IPS DF 4.7 (cell line): Measurements from ENCODE around the gene COMMD1.
"Not testable (repeated sequence)": the region's sequence is repeated elsewhere in the genome, so short reads cannot be mapped to it uniquely, and the experiment has no call there.

Experiments
- DNase-seq: peaks from one replicate; pipeline ENCODE4 v3.0.0-alpha.2; 2013; ENCODE audit warnings: low spot score; ENCODE audit errors: extremely low read depth

Gene COMMD1

DNA sequence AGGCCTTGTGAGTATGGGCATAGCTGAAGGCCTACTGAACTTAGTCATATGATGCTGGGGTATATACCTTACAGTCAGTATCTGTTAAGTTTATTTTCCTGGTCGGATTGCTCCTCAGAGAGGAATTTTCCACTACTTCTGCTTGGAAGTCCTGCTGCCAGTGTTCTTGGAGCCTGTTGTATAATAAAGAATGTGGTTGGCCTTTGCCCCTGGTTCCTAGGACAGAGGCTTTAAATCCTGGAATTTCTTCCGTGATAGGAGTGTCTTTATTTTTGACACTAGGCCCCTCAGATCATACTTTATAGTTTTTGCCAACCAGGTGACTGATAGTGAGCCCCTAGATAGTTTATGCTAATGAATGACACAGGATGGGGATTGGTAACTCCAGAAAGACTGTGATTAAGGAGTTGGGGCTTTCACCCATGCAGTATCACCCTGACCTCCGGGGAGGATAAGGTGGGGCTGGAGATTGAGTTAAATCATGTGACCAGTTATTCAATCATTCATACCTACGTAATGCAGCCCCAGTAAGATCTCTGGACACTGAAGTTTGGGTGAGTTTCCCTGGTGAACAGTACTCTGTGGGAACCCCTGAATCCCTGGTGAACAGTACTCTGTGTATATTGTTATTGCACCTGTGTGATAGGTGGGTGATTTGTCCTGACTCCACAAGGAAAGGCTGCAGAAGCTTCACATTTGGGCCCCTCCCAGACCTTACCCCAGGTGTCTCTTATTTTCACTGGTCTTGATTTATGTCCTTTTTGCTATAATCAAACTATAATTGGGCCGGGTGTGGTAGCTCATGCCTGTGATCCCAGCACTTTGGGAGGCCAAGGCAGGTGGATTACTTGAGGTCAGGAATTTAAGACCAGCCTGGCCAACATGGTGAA, 56.9 kb downstream of the COMMD1 start:
- no peak for DNase-seq

DNA sequence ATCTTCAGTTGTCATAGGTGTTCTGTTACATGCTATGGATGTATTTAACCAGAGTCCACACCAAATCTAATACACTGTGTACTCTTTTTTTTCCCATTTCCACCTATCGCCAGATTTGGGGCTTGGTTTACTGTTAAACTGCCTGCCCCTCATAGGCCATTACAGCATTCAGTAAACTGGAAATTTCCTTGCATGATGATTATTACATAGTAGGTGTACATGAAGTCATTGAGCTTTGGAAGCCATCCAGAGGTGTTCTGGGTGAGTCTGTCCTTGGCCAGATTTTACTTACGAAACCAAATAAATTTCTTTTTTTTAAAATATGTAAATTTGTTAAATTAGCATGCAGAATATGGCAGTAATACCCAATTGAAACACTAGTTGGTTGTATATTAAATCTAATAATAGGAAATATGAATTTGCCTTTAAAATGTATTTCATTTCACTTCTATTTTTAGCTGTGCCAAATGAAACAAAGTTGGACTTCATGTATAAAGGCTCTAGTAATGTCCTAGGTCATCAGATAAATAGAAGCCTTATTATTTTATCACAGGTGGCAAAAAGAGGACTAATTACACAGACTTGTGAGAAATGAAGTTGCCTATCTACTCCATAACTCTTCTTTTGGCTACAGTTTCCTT, 60.7 kb downstream of the COMMD1 start:
- DNase-seq = no peak

DNA sequence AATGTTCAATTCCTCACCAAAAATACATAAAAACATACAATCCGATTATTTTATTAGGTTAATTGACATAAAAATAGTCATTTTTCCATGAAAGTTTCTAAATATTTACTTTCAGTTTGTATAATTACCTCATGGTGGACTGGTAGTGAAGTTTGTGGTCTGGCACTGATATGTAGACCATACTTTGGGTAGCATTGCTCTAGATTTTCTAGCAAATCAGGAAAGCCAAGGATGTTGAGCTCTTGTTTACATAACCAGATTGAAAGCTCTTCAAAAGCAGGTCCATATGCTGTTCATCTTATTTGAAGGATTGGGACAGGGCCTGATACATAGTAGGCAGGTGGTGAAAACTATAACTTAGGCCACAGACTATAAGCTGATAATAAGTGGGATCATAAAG, 61.8 kb downstream of the COMMD1 start:
- DNase-seq = no peak

DNA sequence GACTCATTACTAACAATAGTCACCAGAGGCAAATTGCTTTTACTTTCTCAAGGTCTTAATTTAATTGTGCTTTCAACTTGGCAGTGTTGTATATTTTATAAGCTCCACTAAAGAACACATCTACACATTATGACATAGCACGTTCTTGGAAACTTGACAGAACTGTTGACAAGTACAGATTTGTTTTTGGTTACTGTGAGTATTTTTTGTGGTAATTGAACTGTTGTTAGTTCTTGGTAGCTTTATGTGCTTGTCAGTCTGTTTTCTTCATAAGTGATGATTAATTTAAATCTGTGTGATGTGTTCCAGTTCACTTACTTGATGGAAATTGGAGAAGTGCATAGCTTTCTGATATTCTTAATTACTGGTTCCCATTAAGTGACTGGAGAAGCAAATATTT, 63.9 kb downstream of the COMMD1 start:
- DNase-seq = no peak

DNA sequence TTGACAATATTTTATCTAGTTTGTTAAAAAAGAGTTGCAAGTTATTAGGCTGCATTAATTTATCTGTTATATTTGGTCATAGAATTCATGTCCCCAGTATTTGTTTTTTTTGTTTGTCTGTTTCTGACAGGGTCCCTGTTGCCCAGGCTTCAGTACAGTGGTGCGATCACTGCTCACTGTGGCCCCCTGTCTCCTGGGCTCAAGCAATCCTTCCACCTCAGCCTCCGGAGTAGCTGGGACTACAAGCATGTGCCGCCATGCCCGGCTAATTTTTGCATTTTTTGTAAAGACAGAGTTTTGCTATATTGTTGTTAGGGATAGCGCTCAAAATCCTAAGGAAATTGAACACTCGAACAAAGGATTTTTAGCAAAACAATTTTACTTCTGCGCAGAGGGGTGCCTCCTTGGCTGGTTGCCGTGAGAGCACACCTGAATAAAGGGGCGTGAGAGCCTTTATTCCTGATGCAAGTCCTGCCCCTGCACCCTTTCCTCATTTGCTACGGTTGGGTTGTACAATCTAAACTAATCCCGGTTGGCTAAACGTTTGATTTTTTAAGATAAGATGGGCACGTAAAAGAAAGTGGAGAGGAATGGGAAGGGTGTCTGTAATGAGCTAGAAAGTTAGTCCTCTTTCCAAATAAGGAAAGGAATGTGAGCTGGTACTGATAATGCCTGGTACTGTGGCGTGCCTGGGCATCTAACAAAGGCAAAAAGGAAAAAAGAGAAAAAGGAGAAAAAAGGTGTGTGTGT, 65.5 kb downstream of the COMMD1 start:
- DNase-seq = no peak

DNA sequence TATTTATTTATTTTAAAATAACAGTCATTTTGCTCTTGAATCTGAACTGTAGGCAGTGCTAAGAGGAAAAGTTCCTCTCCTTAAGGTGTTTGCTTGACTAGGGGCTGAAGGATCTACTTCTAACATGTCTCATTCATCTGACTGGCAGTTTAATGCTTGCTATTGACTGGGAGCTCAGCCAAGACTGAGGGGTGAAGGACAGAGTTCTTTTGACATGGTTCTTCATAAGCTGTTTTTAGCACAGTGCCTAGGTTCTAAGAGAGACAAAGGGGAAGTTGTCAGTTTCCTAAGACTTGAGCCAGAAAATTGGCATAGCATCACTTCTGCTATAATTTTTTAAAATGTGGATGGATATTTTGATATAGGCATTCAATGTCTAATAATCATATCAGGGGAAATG, 73.0 kb downstream of the COMMD1 start:
- no peak for DNase-seq

DNA sequence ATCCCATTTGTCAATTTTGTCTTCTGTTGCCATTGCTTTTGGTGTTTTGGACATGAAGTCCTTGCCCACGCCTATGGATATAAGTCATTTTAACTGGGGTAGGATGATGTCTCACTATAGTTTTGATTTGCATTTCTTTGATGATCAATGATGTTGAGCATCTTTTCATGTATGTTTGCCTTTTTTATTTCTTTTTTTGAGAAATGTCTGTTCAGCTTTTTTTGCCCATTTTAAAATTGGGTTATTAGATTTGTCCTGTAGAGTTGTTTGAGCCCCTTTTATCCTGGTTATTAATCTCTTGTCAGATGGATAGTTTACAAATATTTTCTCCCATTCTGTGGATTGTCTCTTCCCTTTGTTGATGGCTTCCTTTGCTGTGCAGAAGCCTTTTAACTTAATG, 75.3 kb downstream of the COMMD1 start:
- no peak for DNase-seq

DNA sequence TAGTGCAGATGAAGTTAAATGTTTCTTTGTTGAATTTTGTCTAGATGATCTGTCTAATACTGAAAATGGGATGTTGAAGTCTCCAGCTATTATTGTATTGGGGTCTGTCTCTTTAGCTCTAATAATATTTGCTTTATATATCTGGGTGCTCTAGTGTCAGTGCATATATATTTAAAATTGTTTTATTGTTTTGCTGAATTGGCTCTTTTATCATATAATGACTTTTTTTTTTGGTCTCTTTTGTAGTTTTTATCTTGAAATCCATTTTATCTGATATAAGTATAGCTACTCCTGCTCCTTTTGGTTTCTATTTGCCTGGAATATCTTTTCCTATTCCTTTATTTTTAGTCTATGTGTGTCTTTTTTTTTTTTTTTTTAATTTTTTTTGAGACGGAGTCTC, 79.2 kb downstream of the COMMD1 start:
- no peak for DNase-seq

DNA sequence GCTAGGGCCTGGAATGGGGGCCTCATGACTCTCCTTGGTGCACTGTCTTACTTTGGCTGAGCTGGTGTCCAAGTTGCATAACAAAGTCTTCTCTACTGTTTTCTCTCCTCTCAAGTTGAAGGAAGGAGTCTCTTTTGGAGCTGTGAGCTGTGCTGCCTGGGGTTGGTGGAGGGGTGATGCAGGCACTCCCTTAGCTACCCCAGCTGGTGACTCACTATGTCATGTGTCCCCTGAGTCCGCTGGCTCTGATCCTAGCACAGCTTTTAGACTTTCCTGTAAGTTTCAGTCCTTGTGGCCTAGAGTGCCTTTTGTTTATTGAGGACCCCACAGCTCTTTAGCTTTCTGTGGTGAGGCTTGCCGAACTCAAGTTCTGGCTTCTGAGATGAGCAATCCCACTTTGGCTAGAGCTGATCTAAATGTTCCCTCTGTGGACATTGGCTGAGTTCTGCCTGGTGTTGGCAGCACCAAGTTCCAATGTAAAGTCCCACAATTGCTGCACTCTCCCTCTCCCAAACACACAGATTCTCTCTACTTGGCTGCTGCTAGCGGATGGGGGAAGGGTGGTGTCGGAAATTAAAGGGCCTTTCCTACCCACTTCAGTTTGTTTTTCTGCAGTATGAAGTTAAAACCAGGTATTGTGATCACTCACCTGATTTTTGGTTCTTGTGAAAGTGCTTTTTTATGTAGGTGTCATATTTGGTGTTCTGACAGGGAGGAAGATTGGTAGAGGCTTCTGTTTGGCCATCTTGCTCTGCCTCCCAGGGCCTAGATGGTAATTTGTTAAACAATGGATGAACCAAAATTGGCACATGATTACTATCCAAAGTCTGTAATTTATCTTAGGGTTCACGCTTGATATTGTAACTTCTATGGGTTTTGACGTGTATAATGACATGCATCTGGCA, 83.2 kb downstream of the COMMD1 start:
- DNase-seq = no peak

DNA sequence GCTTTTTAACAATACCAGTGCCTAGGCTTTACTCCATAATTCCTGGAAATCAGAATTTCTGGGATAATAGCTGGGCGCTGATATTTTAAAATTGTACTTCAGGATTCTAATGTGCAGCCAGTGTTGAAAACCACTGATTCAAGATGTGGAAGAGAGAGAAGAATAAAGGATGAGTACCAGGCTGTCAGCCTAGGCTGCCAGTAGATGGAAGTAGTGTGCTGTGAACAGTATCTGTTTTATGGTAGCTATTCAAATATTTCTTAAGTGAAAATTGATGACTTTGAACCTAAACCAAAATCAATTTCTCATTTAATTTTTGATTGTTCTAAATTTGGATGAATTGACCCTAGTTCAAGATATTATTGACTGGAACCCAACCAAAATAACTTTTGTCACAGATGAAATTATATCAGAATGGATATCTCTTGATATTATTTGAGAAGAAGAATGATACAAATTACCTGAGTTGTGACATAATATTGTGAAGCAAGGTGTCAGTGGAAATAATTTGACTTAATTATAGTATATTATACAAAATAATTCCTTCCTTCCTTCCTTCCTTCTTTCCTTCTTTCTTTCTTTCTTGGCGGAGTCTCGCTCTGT, 88.0 kb downstream of the COMMD1 start:
- no peak for DNase-seq

DNA sequence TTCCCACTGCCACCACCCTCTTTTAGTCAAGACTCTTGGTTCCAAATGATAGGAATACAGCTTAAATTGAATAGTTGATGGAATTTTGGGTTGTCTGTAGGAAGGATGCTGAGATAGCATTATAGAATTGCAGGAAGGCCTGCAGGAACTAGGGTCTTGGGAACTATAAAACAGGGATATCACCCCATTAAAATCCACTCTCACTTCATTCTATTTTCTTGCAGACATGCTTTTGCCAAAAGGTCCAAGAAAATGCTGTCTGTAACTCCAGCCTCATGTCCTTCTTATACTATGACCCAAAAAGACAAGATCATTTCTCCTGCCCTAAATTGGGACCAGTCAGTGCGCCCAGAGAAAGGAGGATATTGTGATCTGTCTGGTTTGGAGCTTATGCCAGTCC, 89.1 kb downstream of the COMMD1 start:
- no peak for DNase-seq

DNA sequence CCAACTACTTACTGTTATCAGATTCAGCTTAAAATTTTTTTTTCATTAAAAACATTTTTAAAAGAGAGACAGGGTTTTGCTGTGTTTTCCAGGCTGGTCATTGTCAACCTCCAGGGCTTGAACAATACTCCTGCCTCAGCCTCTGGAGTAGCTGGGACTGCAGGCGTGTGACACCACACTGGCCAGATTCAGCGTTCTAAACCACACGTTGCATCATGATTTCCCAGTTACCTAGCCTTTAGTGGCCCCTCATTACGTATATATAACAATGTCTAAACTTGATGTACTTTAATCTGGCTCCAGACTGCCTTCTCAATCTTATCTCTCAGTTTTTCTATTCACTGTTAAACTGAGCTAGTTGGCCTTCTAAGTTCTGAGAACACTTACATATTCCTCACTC, 89.6 kb downstream of the COMMD1 start:
- no peak for DNase-seq

DNA sequence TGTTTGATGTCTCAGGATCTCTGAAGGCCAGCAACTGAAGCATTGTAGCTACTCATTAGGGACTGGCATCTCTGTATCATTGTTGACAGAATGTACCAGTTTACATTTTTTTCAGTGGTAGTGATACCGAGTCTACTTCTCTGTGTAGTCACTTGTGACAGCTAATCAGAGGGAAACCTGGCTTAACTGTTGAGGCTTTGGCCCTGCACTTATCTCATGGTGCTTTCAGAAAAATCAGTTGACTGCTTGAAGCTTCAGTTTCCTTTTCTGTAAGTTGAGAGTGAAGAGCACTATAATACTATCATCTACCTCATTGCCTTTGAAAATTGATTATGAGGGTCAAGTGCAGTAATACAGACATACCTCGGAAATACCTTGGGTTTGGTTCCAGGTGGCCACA, 90.0 kb downstream of the COMMD1 start:
- no peak for DNase-seq

DNA sequence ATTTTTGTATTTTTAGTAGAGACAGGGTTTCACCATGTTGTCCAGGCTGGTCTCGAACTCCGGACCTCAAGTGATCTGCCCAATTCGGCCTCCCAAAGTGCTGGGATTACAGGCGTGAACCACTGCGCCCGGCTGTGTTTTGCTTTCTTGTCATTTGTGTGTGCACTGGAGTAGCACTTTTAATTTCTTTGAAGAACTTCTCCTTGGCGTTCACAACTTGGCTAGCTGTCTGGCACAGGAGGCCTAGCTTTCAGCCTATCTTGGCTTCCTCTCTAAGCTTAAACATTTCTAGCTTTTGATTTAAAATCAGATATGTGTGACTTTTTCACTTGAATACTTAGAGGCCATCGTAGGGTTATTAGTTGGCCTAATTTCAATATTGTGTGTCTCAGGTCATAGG, 93.0 kb downstream of the COMMD1 start:
- no peak for DNase-seq

DNA sequence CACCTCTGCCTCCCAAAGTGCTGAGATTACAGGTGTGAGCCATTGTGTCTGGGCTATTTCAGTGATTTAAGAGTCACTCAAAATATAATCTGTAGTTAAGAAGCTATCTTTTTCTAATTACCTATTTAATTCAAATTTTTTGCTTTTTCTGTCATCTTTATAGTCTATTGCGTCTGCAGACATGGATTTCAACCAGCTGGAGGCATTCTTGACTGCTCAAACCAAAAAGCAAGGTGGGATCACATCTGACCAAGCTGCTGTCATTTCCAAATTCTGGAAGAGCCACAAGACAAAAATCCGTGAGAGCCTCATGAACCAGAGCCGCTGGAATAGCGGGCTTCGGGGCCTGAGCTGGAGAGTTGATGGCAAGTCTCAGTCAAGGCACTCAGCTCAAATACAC, 95.1 kb downstream of the COMMD1 start:
- DNase-seq = no peak

DNA sequence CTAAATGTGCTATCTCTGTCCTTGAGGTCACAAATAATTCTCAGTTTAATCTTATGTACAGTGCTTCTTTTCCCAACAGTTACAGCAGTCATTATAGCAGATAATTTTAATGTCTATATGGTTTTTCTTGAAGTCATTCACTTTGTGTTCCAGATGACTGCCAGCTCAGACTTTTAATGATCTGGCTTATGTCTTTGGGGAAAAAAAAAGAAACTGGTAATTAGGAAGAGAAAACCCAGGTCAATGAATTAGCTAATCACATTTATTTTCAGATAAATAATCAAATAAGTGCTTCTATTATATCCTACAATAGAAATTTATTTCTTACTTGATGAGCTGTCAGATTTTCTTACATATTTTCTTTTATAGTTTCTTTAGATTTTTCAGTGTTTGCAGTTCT, 96.0 kb downstream of the COMMD1 start:
- DNase-seq = no peak

DNA sequence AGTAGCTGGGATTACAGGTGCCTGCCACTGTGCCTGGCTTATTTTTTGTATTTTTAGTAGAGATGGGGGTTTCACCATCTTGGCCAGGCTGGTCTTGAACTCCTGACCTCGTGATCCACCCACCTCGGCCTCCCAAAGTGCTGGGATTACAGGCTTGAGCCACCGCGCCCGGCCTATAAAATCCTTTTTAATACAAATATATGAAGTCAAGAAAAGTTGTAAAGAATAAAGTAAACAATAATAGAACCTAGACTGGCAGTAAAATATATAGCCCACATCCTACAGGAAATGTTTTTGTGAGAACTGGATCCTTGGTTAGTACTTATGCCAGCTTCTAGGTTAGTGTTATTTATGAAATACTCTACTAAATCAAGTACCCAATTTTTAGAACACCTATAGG, 99.0 kb downstream of the COMMD1 start:
- DNase-seq = not testable (repeated sequence)

DNA sequence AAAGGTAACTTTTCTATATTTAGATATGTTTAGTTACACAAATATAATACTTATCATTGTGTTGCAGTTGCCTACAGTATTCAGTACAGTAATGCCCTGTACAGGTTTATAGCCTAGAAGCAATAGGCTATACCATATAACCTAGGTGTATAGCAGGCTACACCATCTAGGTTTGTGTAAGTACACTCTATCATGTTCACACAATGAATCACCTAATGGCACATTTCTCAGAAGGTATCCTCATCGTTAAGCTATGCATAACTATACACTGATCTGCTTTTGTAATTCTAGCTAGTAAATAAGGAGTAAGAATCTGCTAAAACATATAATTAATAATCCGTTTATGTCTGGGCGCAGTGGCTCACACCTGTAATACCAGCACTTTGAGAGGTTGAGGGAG, 102.1 kb downstream of the COMMD1 start:
- no peak for DNase-seq

DNA sequence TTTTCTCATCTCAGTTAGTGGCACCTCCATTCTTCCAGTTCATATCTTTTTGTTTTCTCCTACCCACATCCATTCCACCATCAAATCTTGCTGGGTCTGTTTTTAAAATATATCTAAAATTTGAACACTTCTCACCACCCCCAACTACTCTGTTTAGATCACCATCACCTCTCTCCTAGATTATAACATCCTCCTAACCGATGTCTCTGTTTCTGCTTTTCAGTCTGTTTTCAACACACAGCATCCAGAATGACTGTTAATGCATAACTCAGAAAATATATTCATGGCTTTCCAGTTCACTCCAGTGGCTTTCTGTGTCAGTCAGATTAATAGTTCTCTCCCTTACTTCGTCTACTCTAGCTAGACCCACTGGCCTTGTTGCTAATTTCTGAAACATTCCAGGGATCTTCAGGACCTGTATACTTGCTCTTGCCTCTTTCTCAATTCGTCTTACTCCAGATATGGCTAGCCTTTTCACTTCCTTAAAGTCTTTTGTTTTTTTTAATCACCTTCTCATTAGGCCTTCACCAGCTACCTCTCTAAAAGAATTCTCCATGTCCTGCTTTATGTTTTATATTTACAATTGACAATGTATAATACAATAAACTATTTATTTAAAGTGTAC, 105.3 kb downstream of the COMMD1 start:
- DNase-seq = no peak

DNA sequence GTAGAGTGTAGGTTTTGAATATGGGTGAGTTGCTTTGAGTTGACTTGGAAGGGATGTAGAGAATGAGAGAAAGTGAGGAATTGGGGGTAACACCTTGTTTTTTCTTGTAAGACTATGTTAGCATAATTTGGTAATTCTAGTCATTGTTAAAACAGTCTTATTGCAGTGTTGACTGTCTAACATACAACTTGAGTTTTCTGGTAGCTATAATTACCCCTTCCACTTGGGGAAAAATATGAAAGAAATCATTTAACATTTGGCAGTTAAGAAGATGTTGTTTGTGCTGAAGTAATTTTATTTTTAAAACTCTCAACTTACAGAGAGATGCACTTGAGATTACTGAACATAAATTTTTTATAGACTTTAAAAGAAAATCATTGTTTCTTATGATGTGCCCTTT, 108.2 kb downstream of the COMMD1 start:
- DNase-seq = no peak
